Kidney (tissue), 14 donors: ENCODE data around the gene RAD9A. TPM values are rescaled to one million over a fixed set of nuclear protein-coding genes. Genes with fewer than 3 reads are reported as not detected.
A peak's percentile ranks its signal among the peaks of the same experiment; 100 is the strongest.

Experiments used
- DNase-seq, 5 donors: peaks; one replicate each; pipeline ENCODE4 v3.0.0-alpha.2; 2013 to 2020
- FAIRE-seq: peaks from 2 replicates; lab custom pipeline; 2012; peaks lifted over from hg19 to GRCh38; lab: Jason Lieb, UNC
- H3K27ac ChIP-seq, 2 donors: one replicate each; pipeline ENCODE4 v1.7.0; 2013; ENCODE audit warnings: low read depth in 2 of 2, low read length in 2 of 2, inconsistent platforms in 1 of 2
- H3K27me3 ChIP-seq: one replicate; pipeline ENCODE4 v1.7.1; 2013; ENCODE audit warnings: low read length, inconsistent platforms; ENCODE audit not compliant: control insufficient read depth, insufficient read depth
- H3K36me3 ChIP-seq, 3 donors: one replicate each; pipeline versions ENCODE4 v1.7.0 to v1.7.1; 2013; ENCODE audit warnings: low read length in 3 of 3, control low read depth in 1 of 3, inconsistent platforms in 1 of 3; ENCODE audit not compliant: insufficient read depth in 3 of 3, control insufficient read depth in 2 of 3
- H3K4me1 ChIP-seq, 3 donors: one replicate each; pipeline versions ENCODE4 v1.7.0 to v1.7.1; 2013; ENCODE audit warnings: low read length in 3 of 3, inconsistent platforms in 1 of 3, low read depth in 1 of 3; ENCODE audit not compliant: control insufficient read depth in 2 of 3, insufficient read depth in 2 of 3
- H3K4me3 ChIP-seq, 3 donors: one replicate each; pipeline versions ENCODE4 v1.7.0 to v1.8.1; 2013; ENCODE audit warnings: low read length in 3 of 3, control low read depth in 1 of 3, inconsistent platforms in 1 of 3
- H3K9ac ChIP-seq, 3 donors: one replicate each; pipeline versions ENCODE4 v1.7.0 to v1.7.1; 2013; ENCODE audit warnings: low read length in 3 of 3, control low read depth in 1 of 3, inconsistent platforms in 1 of 3
- H3K9me3 ChIP-seq, 3 donors: one replicate each; pipeline versions ENCODE4 v1.7.0 to v1.7.1; 2013; ENCODE audit warnings: low read length in 3 of 3, control low read depth in 1 of 3, inconsistent platforms in 1 of 3; ENCODE audit not compliant: control insufficient read depth in 2 of 3, insufficient read depth in 1 of 3
- CTCF ChIP-seq: IDR thresholded peaks from 3 replicates; pipeline ENCODE4 v1.5.1; 2012; ENCODE audit warnings: mild to moderate bottlenecking, moderate library complexity, borderline replicate concordance; ENCODE audit not compliant: insufficient read depth; ENCODE audit errors: extremely low read depth
- intact Hi-C: fragments of 100-400 bp; cut with DNase I; formaldehyde crosslinking; loops from one replicate; pipeline ENCODE4 v1.11.1; 2022
- polyA plus RNA-seq: library from polyadenylated mRNA; stranded (reverse); fragments of 350-450 nt; fragmentation: Illumina TruSeq; extraction: RNeasy Lipid Tissue Mini Kit (QIAGEN cat#74804); gene quantifications from one replicate; pipeline ENCODE4 v1.2.3, GENCODE V29; 2014; ENCODE audit warnings: low read depth, low replicate concordance; ENCODE audit not compliant: insufficient read depth
- total RNA-seq: library from RNA; stranded (reverse); fragmentation: NEBNext Ultra II Directional; extraction: Animal tissue kit (Norgen Biotek cat#: 25700); gene quantifications from one replicate; pipeline ENCODE4 v1.2.1, GENCODE V29; 2021
- donor health status: control.
- donor health status: control.
- donor health status: control.
- donor health status: control.
- donor health status: control.
- donor health status: DM: yes; HTN: yes; CAD: no.
- donor health status: Normal renal cell carcinoma (clear cell type).

RAD9A gene
- total and polyA plus RNA-seq, 2 donors from 2014 or later = 16.4 to 17.8 TPM

DNA sequence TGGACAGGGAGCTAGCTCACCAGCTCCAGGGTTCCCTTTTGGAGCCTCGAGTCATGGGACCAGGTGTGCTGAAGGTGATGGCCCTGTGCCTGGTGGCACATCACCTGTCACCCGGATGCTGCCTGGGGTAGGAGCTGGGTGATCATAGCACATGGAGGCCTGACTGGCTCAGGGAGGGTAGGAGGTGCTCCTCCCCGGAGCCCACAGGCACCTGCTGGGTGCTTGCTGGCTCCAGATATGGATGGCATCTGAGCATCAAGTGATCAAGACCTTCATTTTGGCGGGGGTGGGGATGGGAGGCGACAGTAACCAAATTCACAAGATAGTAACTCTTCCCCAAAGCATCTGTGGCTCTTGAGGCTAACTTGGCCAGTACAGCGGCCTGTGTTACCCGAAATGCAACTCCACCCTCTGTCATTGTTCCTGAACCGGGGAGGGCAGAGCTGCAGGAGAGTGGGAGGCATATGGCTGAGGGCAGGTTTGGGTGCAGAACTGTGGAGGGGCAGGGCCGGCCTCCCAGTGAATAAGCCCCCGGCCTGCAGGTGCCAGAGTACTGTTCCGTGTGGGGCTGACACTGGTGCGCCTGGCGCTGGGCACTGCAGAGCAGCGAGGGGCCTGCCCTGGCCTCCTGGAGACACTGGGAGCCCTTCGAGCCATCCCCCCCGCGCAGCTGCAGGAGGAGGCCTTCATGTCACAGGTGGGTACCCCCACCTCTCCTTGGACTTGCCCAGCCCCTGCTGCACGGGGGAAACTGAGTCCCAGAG lies 16.8 kb downstream of the RAD9A start:
- Histone ChIP-seq H3K9ac (no peak overlapping the region), H3K4me1 (no peaks in the 10 kb centered on the region), H3K27me3 (no peaks in the 10 kb centered on the region), H3K36me3 (no peaks in the 10 kb centered on the region), H3K27ac (no peak overlapping the region), H3K9me3 (no peaks in the 10 kb centered on the region), H3K4me3 (no peak overlapping the region)
- DNase-seq (no peak), FAIRE-seq (no peak)
- intact Hi-C loops = no loop called here
- TF ChIP-seq CTCF = no peak

- H3K4me1 ChIP-seq = no peaks in the 10 kb centered on the region
- no peak overlapping the region for H3K9ac ChIP-seq
- H3K27ac ChIP-seq = no peak overlapping the region
- H3K27me3 ChIP-seq = no peaks in the 10 kb centered on the region
- FAIRE-seq (no peak), DNase-seq (peak in 1 of 5 donors; percentile 85)
- no peaks in the 10 kb centered on the region for H3K36me3 ChIP-seq
- no peak for TF ChIP-seq CTCF
- H3K9me3 ChIP-seq = no peaks in the 10 kb centered on the region
- no peak overlapping the region for H3K4me3 ChIP-seq
- intact Hi-C loops = no loop called here
Measured at GRCh38 chr11:67409261-67409666, 17.5 kb downstream of the RAD9A start.

- no peaks in the 10 kb centered on the region for H3K4me1 ChIP-seq
- H3K36me3 ChIP-seq = no peaks in the 10 kb centered on the region
- intact Hi-C loops = no loop called here
- no peak overlapping the region for H3K9ac ChIP-seq
- no peak for TF ChIP-seq CTCF
- no peak for FAIRE-seq
- DNase-seq = no peak
- H3K9me3 ChIP-seq = no peaks in the 10 kb centered on the region
- H3K27me3 ChIP-seq = no peaks in the 10 kb centered on the region
- no peak overlapping the region for H3K4me3 ChIP-seq
- no peak overlapping the region for H3K27ac ChIP-seq
Measured at GRCh38 chr11:67409781-67410368, 18.1 kb downstream of the RAD9A start.
